H1 (cell line): ENCODE measurements around the gene RTCB. TPM values are rescaled to one million over a fixed set of nuclear protein-coding genes. Genes with fewer than 3 reads are reported as not detected.

Experiments used
- CTCF ChIA-PET: fragments of 300-600 bp; sonication (Branson Sonifier 250); formaldehyde crosslinking; loops from one replicate; lab custom pipeline; 2021; ENCODE audit not compliant: partially characterized antibody; lab: Charles Lee
- POLR2A ChIA-PET: fragments of 300-600 bp; sonication (Branson Sonifier 250); formaldehyde crosslinking; loops from one replicate; lab custom pipeline; 2021; ENCODE audit warnings: inconsistent platforms; ENCODE audit not compliant: partially characterized antibody; lab: Charles Lee
- DNase-seq, 2 experiments: peaks; one replicate each; pipeline versions ENCODE4 v3.0.0 to v3.0.0-alpha.2; 2010 to 2022; ENCODE audit warnings: low spot score in 2 of 2, low read depth in 1 of 2, mixed read lengths in 1 of 2
- FAIRE-seq: peaks from 2 replicates; lab custom pipeline; 2011; peaks lifted over from hg19 to GRCh38; lab: Jason Lieb, UNC
- H2AFZ ChIP-seq: 2 replicates; pipeline ENCODE4 v1.8.1; 2012; ENCODE audit warnings: low read length, inconsistent platforms
- H2AK5ac ChIP-seq: 2 replicates; pipeline ENCODE4 v1.6.1; 2013; ENCODE audit warnings: low read depth, low read length
- H2BK120ac ChIP-seq: replicated peaks from 2 replicates; pipeline ENCODE3; 2013; ENCODE audit warnings: low read depth, low read length, inconsistent platforms
- H2BK12ac ChIP-seq: 2 replicates; pipeline ENCODE4 v1.6.1; 2013; ENCODE audit warnings: low read depth, low read length
- H2BK15ac ChIP-seq: 2 replicates; pipeline ENCODE4 v1.6.1; 2013; ENCODE audit warnings: low read length
- H2BK20ac ChIP-seq: 2 replicates; pipeline ENCODE4 v1.6.1; 2013; ENCODE audit warnings: low read length
- H2BK5ac ChIP-seq: 2 replicates; pipeline ENCODE4 v1.6.1; 2013; ENCODE audit warnings: low read depth, low read length
- H3K14ac ChIP-seq: 2 replicates; pipeline ENCODE4 v1.6.1; 2013; ENCODE audit warnings: inconsistent platforms; ENCODE audit not compliant: insufficient read length
- H3K18ac ChIP-seq: 2 replicates; pipeline ENCODE4 v1.6.1; 2013; ENCODE audit warnings: low read length; ENCODE audit errors: extremely low read depth
- H3K23ac ChIP-seq: 2 replicates; pipeline ENCODE4 v1.6.1; 2013; ENCODE audit warnings: inconsistent platforms; ENCODE audit not compliant: insufficient read length
- H3K23me2 ChIP-seq: 2 replicates; pipeline ENCODE4 v1.6.1; 2013; ENCODE audit warnings: low read depth, low read length
- H3K27ac ChIP-seq: 2 replicates; pipeline ENCODE4 v1.6.1; 2011; ENCODE audit warnings: low read depth, low read length, inconsistent platforms
- H3K27me3 ChIP-seq, 4 experiments: replicated peaks in 1 of 4; 1 replicate in 1 of 4; 2 replicates in 3 of 4; pipeline versions ENCODE4 v1.6.1 to v1.8.1; 2011 to 2013; ENCODE audit warnings: low read length in 3 of 4, mild to moderate bottlenecking in 3 of 4, inconsistent platforms in 2 of 4, mixed read lengths in 2 of 4, moderate library complexity in 1 of 4; ENCODE audit not compliant: control insufficient read depth in 3 of 4, insufficient read depth in 3 of 4; ENCODE audit errors: extremely low read depth in 1 of 4
- H3K36me3 ChIP-seq, 4 experiments: 2 replicates each; pipeline versions ENCODE4 v1.6.1 to v1.8.1; 2011 to 2013; ENCODE audit warnings: mild to moderate bottlenecking in 4 of 4, low read length in 3 of 4, moderate library complexity in 2 of 4, control low read depth in 1 of 4, inconsistent platforms in 1 of 4; ENCODE audit not compliant: insufficient read depth in 4 of 4, control insufficient read depth in 2 of 4
- H3K4ac ChIP-seq: replicated peaks from 2 replicates; pipeline ENCODE3; 2013; ENCODE audit warnings: low read length, low read depth, mixed read lengths, inconsistent platforms; ENCODE audit not compliant: insufficient read length
- H3K4me1 ChIP-seq, 4 experiments: replicated peaks in 1 of 4; 1 replicate in 1 of 4; 2 replicates in 3 of 4; pipeline versions ENCODE4 v1.6.1 to v1.8.1; 2011 to 2013; ENCODE audit warnings: low read length in 3 of 4, inconsistent platforms in 2 of 4, mixed read lengths in 1 of 4; ENCODE audit not compliant: insufficient read depth in 4 of 4, control insufficient read depth in 3 of 4
- H3K4me2 ChIP-seq, 2 experiments: 2 replicates each; pipeline versions ENCODE4 v1.6.1 to v1.8.1; 2011 to 2013; ENCODE audit warnings: low read depth in 2 of 2, low read length in 2 of 2, control low read depth in 1 of 2, inconsistent platforms in 1 of 2, mild to moderate bottlenecking in 1 of 2; ENCODE audit not compliant: insufficient read depth in 1 of 2
- H3K4me3 ChIP-seq, 4 experiments: fragments of 200-600, 300-600 bp in 1 of 4; sonication (generic), shearing (Covaris generic), sonication (Bioruptor Twin) in 1 of 4; 2 replicates each; pipeline versions ENCODE4 v1.5.1 to v1.8.1; 2011 to 2016; ENCODE audit warnings: low read length in 4 of 4, low read depth in 3 of 4, control low read depth in 2 of 4, inconsistent platforms in 2 of 4, mild to moderate bottlenecking in 2 of 4, mixed read lengths in 1 of 4, moderate library complexity in 1 of 4; ENCODE audit not compliant: insufficient read depth in 2 of 4; ENCODE audit errors: extremely low read depth in 1 of 4
- H3K56ac ChIP-seq: replicated peaks from 2 replicates; pipeline ENCODE3; 2013; ENCODE audit warnings: low read depth, mild to moderate bottlenecking, mixed read lengths, low read length, inconsistent platforms; ENCODE audit not compliant: insufficient read length
- H3K79me1 ChIP-seq: 2 replicates; pipeline ENCODE4 v1.6.1; 2013; ENCODE audit warnings: low read depth, low read length, control low read depth
- H3K79me2 ChIP-seq, 2 experiments: 2 replicates each; pipeline versions ENCODE4 v1.6.1 to v1.8.1; 2012 to 2013; ENCODE audit warnings: low read length in 2 of 2, mild to moderate bottlenecking in 2 of 2, inconsistent platforms in 1 of 2; ENCODE audit not compliant: insufficient read depth in 2 of 2, control insufficient read depth in 1 of 2
- H3K9ac ChIP-seq, 4 experiments: replicated peaks in 1 of 4; 1 replicate in 1 of 4; 2 replicates in 3 of 4; pipeline versions ENCODE4 v1.6.1 to v1.8.1; 2011 to 2013; ENCODE audit warnings: low read depth in 3 of 4, low read length in 3 of 4, control low read depth in 2 of 4, mild to moderate bottlenecking in 2 of 4, moderate library complexity in 2 of 4, inconsistent platforms in 1 of 4; ENCODE audit errors: extremely low read depth in 1 of 4
- H3K9me3 ChIP-seq, 2 experiments: 2 replicates each; pipeline versions ENCODE4 v1.6.1 to v1.8.1; 2012 to 2013; ENCODE audit warnings: mild to moderate bottlenecking in 2 of 2, moderate library complexity in 2 of 2, control low read depth in 1 of 2, inconsistent platforms in 1 of 2, low read depth in 1 of 2, low read length in 1 of 2, mixed read lengths in 1 of 2; ENCODE audit not compliant: insufficient read depth in 2 of 2
- H4K20me1 ChIP-seq, 2 experiments: replicated peaks in 1 of 2; 2 replicates each; pipeline versions ENCODE3 to v1.8.1; 2011 to 2013; ENCODE audit warnings: inconsistent platforms in 2 of 2, low read length in 2 of 2, mild to moderate bottlenecking in 1 of 2; ENCODE audit not compliant: insufficient read depth in 2 of 2, control insufficient read depth in 1 of 2
- H4K5ac ChIP-seq: 2 replicates; pipeline ENCODE4 v1.6.1; 2013; ENCODE audit warnings: low read length, low read depth, mixed read lengths, inconsistent platforms; ENCODE audit not compliant: insufficient read length
- H4K8ac ChIP-seq: 2 replicates; pipeline ENCODE4 v1.8.0; 2013; ENCODE audit warnings: mild to moderate bottlenecking, moderate library complexity, low read length, inconsistent platforms; ENCODE audit not compliant: insufficient read depth; ENCODE audit errors: extremely low read depth
- H4K91ac ChIP-seq: replicated peaks from 2 replicates; pipeline ENCODE3; 2013; ENCODE audit warnings: low read length, mixed read lengths, inconsistent platforms; ENCODE audit not compliant: insufficient read length
- BCL11A ChIP-seq, 2 experiments: IDR thresholded peaks; one replicate each; pipeline ENCODE4 v1.6.1; 2011; ENCODE audit warnings: low read depth in 2 of 2, low read length in 2 of 2, mild to moderate bottlenecking in 2 of 2
- CHD1 ChIP-seq: IDR thresholded peaks from 2 replicates; pipeline ENCODE4 v1.6.1; 2012; ENCODE audit warnings: low read depth, low read length, improper control_type of control experiment
- CTBP2 ChIP-seq: IDR thresholded peaks from 2 replicates; pipeline ENCODE4 v1.7.0; 2011; ENCODE audit warnings: borderline replicate concordance, mild to moderate bottlenecking, moderate library complexity, mixed read lengths, low read length; ENCODE audit not compliant: insufficient read depth, insufficient read length
- KDM1A ChIP-seq: fragments of 200-600, 300-600 bp; sonication (generic); IDR thresholded peaks from 2 replicates; pipeline ENCODE4 v1.7.1; 2016; ENCODE audit warnings: mild to moderate bottlenecking, low read length, borderline replicate concordance
- NANOG ChIP-seq: IDR thresholded peaks from 2 replicates; pipeline ENCODE4 v1.6.1; 2011; ENCODE audit warnings: low read length, low read depth, mild to moderate bottlenecking, inconsistent platforms; ENCODE audit not compliant: insufficient read depth, poor library complexity, severe bottlenecking
- NRF1 ChIP-seq: IDR thresholded peaks from 2 replicates; pipeline ENCODE4 v1.6.1; 2011; ENCODE audit warnings: mild to moderate bottlenecking, low read depth, low read length, improper control_type of control experiment
- POLR2A ChIP-seq, 2 experiments: IDR thresholded peaks; 1 replicate in 1 of 2; 2 replicates in 1 of 2; pipeline ENCODE4 v1.6.1; 2011; ENCODE audit warnings: low read depth in 2 of 2, low read length in 2 of 2, mild to moderate bottlenecking in 2 of 2; ENCODE audit errors: control extremely low read depth in 1 of 2
- POU5F1 ChIP-seq: IDR thresholded peaks from 2 replicates; pipeline ENCODE4 v1.6.1; 2011; ENCODE audit warnings: low read depth, mild to moderate bottlenecking, low read length, moderate library complexity
- RFX5 ChIP-seq: IDR thresholded peaks from 2 replicates; pipeline ENCODE4 v1.6.1; 2011; ENCODE audit warnings: low read depth, low read length, improper control_type of control experiment, borderline replicate concordance
- RXRA ChIP-seq: IDR thresholded peaks from 2 replicates; pipeline ENCODE4 v1.6.1; 2011; ENCODE audit warnings: low read depth, mild to moderate bottlenecking, low read length, moderate library complexity; ENCODE audit not compliant: insufficient read depth
- SP2 ChIP-seq: IDR thresholded peaks from 2 replicates; pipeline ENCODE4 v1.6.1; 2012; ENCODE audit warnings: mild to moderate bottlenecking, low read length, inconsistent platforms
- SRF ChIP-seq: IDR thresholded peaks from 2 replicates; pipeline ENCODE4 v1.6.1; 2011; ENCODE audit warnings: mild to moderate bottlenecking, low read depth, low read length, moderate library complexity
- SUZ12 ChIP-seq: fragments of 200-600 bp; sonication (generic); IDR thresholded peaks from 2 replicates; pipeline ENCODE4 v1.6.1; 2012; ENCODE audit warnings: mild to moderate bottlenecking, inconsistent platforms, low read length, moderate library complexity, mixed read lengths
- TBP ChIP-seq: IDR thresholded peaks from 2 replicates; pipeline ENCODE4 v1.6.1; 2011; ENCODE audit warnings: low read depth, low read length, improper control_type of control experiment
- YY1 ChIP-seq: IDR thresholded peaks from 2 replicates; pipeline ENCODE4 v1.6.1; 2011; ENCODE audit warnings: low read depth, mild to moderate bottlenecking, low read length
- WGBS, 2 experiments: shearing (Covaris generic) in 1 of 2; methylation state at CpG; one replicate each; pipeline versions ENCODE4 v1.1.6 to v1.1.7; 2013 to 2015; ENCODE audit warnings: low lambda C conversion rate in 2 of 2, mixed read lengths in 2 of 2, inconsistent platforms in 1 of 2, low coverage in 1 of 2, missing lambda C conversion rate in 1 of 2; ENCODE audit not compliant: insufficient replicate concordance in 2 of 2, insufficient coverage in 1 of 2, insufficient read length in 1 of 2; ENCODE audit errors: extremely low coverage in 1 of 2, missing lambda C conversion rate in 1 of 2; 5-methylcytosine and 5-hydroxymethylcytosine counted together
- polyA plus RNA-seq, 7 experiments: library from polyadenylated mRNA; depleted of rRNA in 3 of 7; stranded (reverse) in 5 of 7; unstranded in 2 of 7; fragments of >200 nt in 5 of 7; fragments of 200-250 nt in 2 of 7; gene quantifications; 1 replicate in 5 of 7; 2 replicates in 1 of 7; 4 replicates in 1 of 7; pipeline versions ENCODE4 v1.2.1 to v1.2.3, GENCODE V29; 2011 to 2013; ENCODE audit warnings: missing spikeins in 2 of 7, mixed read lengths in 2 of 7
- total RNA-seq: library from RNA; stranded (reverse); fragmentation: NEBNext Ultra II Directional; extraction: Animal tissue kit (Norgen Biotek cat#: 25700); gene quantifications from 2 replicates; pipeline ENCODE4 v1.2.1, GENCODE V29; 2021
- TF ChIP-seq, protein P1 (sequence below): IDR thresholded peaks from 2 replicates; pipeline ENCODE4 v1.6.1; 2012; ENCODE audit warnings: inconsistent platforms

The RTCB gene
- total and polyA plus RNA-seq, 2 of the 8 experiments (the other 6 are each of a cell fraction or from before 2014, with no cell fraction given): 104 to 114 TPM

DNA sequence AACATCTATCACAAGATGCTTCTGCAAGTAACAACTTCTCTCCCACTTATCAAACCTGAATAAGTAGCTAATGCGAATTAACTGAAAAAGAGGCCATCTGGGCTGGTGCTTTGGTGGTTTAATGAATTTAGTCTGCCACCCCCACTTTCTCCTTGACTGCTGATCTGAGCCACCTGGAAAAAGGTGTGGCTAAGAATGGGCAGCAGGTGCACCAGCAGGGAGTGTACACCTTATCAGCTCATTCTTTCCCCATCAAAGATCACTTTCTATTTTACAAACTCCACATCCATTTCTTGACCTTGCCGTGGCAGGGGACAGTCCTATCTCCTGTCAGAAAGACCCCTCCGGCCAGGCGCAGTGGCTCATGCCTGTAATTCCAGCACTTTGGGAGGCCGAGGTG lies 47.8 kb downstream of the RTCB start:
- Histone ChIP-seq H2BK20ac (no peak overlapping the region), H2BK12ac (no peak overlapping the region), H3K56ac (no peak overlapping the region), H3K79me2 (no peaks in the 10 kb centered on the region), H3K36me3 (no peaks in the 10 kb centered on the region), H3K9ac (no peak overlapping the region), H2BK5ac (no peak overlapping the region), H2AFZ (no peak overlapping the region), H4K5ac (no peak overlapping the region), H2BK15ac (no peak overlapping the region), H2BK120ac (no peak overlapping the region), H3K27ac (no peak overlapping the region), H2AK5ac (no peak overlapping the region), H3K4me2 (no peak overlapping the region), H3K4ac (no peak overlapping the region), H3K14ac (no peak overlapping the region), H3K4me3 (no peak overlapping the region), H3K4me1 (no peaks in the 10 kb centered on the region), H3K23ac (no peak overlapping the region), H4K91ac (no peak overlapping the region), H3K18ac (no peak overlapping the region), H3K27me3 (no peaks in the 10 kb centered on the region), H3K9me3 (no peaks in the 10 kb centered on the region), H4K8ac (no peak overlapping the region), H4K20me1 (no peaks in the 10 kb centered on the region), H3K23me2 (no peaks in the 10 kb centered on the region), H3K79me1 (no peaks in the 10 kb centered on the region)
- WGBS, 2 experiments: 85% methylated on average over 5 of the region's 5 CpGs; no CpG with 5 or more reads in 1 of the 2 experiments
- FAIRE-seq (no peak), DNase-seq (no peak)
- POLR2A ChIA-PET: no interaction called here
- CTCF ChIA-PET: interaction anchor here (1.3 kb wide), 1 partner anchor 14 kb away, joined by 4 read pairs; no protein-coding TSS in a partner anchor
- no peak for TF ChIP-seq SP2
- TF ChIP-seq SRF: no peak
- TF ChIP-seq KDM1A: no peak
- no peak for TF ChIP-seq YY1
- no peak for TF ChIP-seq CTBP2
- TF ChIP-seq SUZ12: no peak
- no peak for TF ChIP-seq NANOG
- no peak for TF ChIP-seq CHD1
- TF ChIP-seq, protein P1, sequence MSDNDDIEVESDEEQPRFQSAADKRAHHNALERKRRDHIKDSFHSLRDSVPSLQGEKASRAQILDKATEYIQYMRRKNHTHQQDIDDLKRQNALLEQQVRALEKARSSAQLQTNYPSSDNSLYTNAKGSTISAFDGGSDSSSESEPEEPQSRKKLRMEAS: no peak
- no peak for TF ChIP-seq RFX5
- TF ChIP-seq TBP: no peak
- TF ChIP-seq NRF1: no peak
- no peak for TF ChIP-seq RXRA
- no peak for TF ChIP-seq POU5F1
- no peak for TF ChIP-seq POLR2A (IDR thresholded peaks at IDR 0.05; ENCODE audit: control extremely low read depth in 1 of 2, low read depth in 2 of 2, low read length in 2 of 2)
- TF ChIP-seq BCL11A (IDR thresholded peaks at IDR 0.05; ENCODE audit: low read depth in 2 of 2, low read length in 2 of 2): no peak
